ENCODE data around the gene MEIOB. TPM values are rescaled to one million over a fixed set of nuclear protein-coding genes. Genes with fewer than 3 reads are reported as not detected.

MEIOB gene
- total RNA-seq, 1 experiment from 2014 or later = 1.3 TPM

- Mint-ChIP-seq H3K4me1 (peaks cover 11 to 18% of the 10 kb centered on the region in 2 experiments), H3K4me3 (peak overlapping the region; percentile 71 to 94; a peak in 4 of 5 replicates), H3K9me3 (no peaks in the 10 kb centered on the region; a peak in 1 of 5 replicates), H3K27me3 (ENCODE audit: low read depth) (peaks cover 5% of the 10 kb centered on the region; the same call in 1 of the 2 replicates), H3K27ac (no peak overlapping the region), H3K36me3 (ENCODE audit: insufficient read depth in 1 of 3, low read depth in 3 of 3) (no peaks in the 10 kb centered on the region; a peak in 3 of 7 replicates)
- no peak overlapping the region for H3K23ac ChIP-seq (ENCODE audit: insufficient read length, low read depth, low read length)
- no peak overlapping the region for H3K56ac ChIP-seq (ENCODE audit: insufficient read length, low read depth, low read length)
- H3K18ac ChIP-seq (ENCODE audit: insufficient read length, low read depth, low read length) = no peak overlapping the region
- H3K4me1 ChIP-seq (ENCODE audit: insufficient read depth, low read length) = peaks cover 2% of the 10 kb centered on the region; the same call in 1 of the 2 replicates
- no peaks in the 10 kb centered on the region for H3K9me3 ChIP-seq (ENCODE audit: control insufficient read depth, low read depth, low read length)
- peaks cover 4% of the 10 kb centered on the region; the same call in 1 of the 2 replicates for H3K79me2 ChIP-seq (ENCODE audit: insufficient read depth, low read length)
- no peak overlapping the region for H4K5ac ChIP-seq (ENCODE audit: insufficient read length, low read depth, low read length)
- no peak overlapping the region for H3K4ac ChIP-seq (ENCODE audit: low read depth, low read length)
- no peak overlapping the region for H2BK15ac ChIP-seq (ENCODE audit: low read depth, low read length)
- no peak overlapping the region for H2BK20ac ChIP-seq (ENCODE audit: low read depth, low read length, poor library complexity, severe bottlenecking)
- H2AK5ac ChIP-seq (ENCODE audit: insufficient read length, low read length) = no peak overlapping the region
- H3K23me2 ChIP-seq (ENCODE audit: insufficient read length, low read depth, low read length, poor library complexity, severe bottlenecking) = peaks cover 10% of the 10 kb centered on the region
- no peak overlapping the region for H2BK120ac ChIP-seq (ENCODE audit: low read depth, low read length, poor library complexity, severe bottlenecking)
- H2BK5ac ChIP-seq (ENCODE audit: insufficient read length, low read length) = no peak overlapping the region
- peaks cover 10% of the 10 kb centered on the region for H3K79me1 ChIP-seq (ENCODE audit: insufficient read depth, low read depth, low read length, poor library complexity, severe bottlenecking)
- H4K8ac ChIP-seq (replicated peaks; ENCODE audit: insufficient read length, low read depth, low read length) = no peak overlapping the region
- no peaks in the 10 kb centered on the region for H4K20me1 ChIP-seq (ENCODE audit: control insufficient read depth, insufficient read depth, insufficient read length)
- H2AFZ ChIP-seq (ENCODE audit: low read length) = no peak overlapping the region
- H2BK12ac ChIP-seq (ENCODE audit: insufficient read length, low read depth, low read length) = no peak overlapping the region
- H4K91ac ChIP-seq (ENCODE audit: insufficient read length, low read depth, low read length) = no peak overlapping the region
- H3K27me3 ChIP-seq (ENCODE audit: insufficient read depth, low read length) = no peaks in the 10 kb centered on the region
- no peak for DNase-seq
- TF ChIP-seq CTCF (conservative IDR thresholded peaks at IDR 0.05) = no peak
- H3K27ac ChIP-seq (ENCODE audit: insufficient read length, low read depth, low read length) = no peak overlapping the region
- WGBS (ENCODE audit: extremely low coverage, insufficient read length, low lambda C conversion rate) = no CpG with 5 or more reads among the region's 11 CpGs
- H3K14ac ChIP-seq (ENCODE audit: insufficient read depth, low read length) = no peak overlapping the region
- peak overlapping the region; percentile 31 for H3K4me2 ChIP-seq (ENCODE audit: insufficient read depth, insufficient read length, low read length)
- H3K9ac ChIP-seq (ENCODE audit: extremely low read depth, insufficient read length, low read length) = no peak overlapping the region
- no peak overlapping the region for H3T11ph ChIP-seq (ENCODE audit: low read length)
Observed at GRCh38 chr16:1828645-1829410, 43.1 kb downstream of the MEIOB start.

All from H9 (cell line).